HCT116 (cell line): ENCODE measurements around the gene MUC5B. TPM values are rescaled to one million over a fixed set of nuclear protein-coding genes. Genes with fewer than 3 reads are reported as not detected.

Experiments
- ATAC-seq: fragments of 200-7000 bp; cut with Tn5 transposase; 2 replicates; pipeline ENCODE4 v1.9.1; 2020; ENCODE audit warnings: mild to moderate bottlenecking, moderate library complexity
- BruUV-seq: library from RNA; stranded (reverse); fragments of 400-500 nt; replicated peaks from 2 replicates; lab custom pipeline; 2021; lab: Mats Ljungman, UMichigan
- CTCF ChIA-PET: fragments of 300-600 bp; sonication (Branson Sonifier 250); formaldehyde crosslinking; loops from one replicate; lab custom pipeline; 2021; ENCODE audit warnings: antibody characterized with exemption; lab: Charles Lee
- POLR2A ChIA-PET: fragments of 300-600, 350-600 bp; sonication (Branson Sonifier 250); formaldehyde crosslinking; loops from one replicate; lab custom pipeline; 2021; ENCODE audit warnings: antibody characterized with exemption; lab: Charles Lee
- RAD21 ChIA-PET, 2 experiments: fragments of 300-600 bp; sonication (Branson Sonifier 250); formaldehyde crosslinking; loops; one replicate each; lab custom pipeline; 2023; ENCODE audit warnings: low total read pairs in 2 of 2; ENCODE audit not compliant: uncharacterized antibody in 2 of 2, unreplicated experiment in 2 of 2, low non-redundant PET in 1 of 2; lab: Charles Lee
- DNase-seq: peaks from one replicate; pipeline ENCODE4 v3.0.0-alpha.2; 2010; ENCODE audit warnings: low read depth, low spot score
- H2AFZ ChIP-seq: fragments of 200-600 bp; shearing (Covaris generic), sonication (generic); 2 replicates; pipeline ENCODE4 v1.6.1; 2017; ENCODE audit warnings: low read depth, mixed run types, mixed read lengths, antibody characterized with exemption, low read length; ENCODE audit not compliant: poor library complexity, severe bottlenecking
- H3K27ac ChIP-seq: 2 replicates; pipeline ENCODE4 v1.5.1; 2012; ENCODE audit warnings: low read depth, low read length
- H3K27me3 ChIP-seq: fragments of 200-600 bp; sonication (generic); 2 replicates; pipeline ENCODE4 v1.6.1; 2016; ENCODE audit warnings: mixed run types, low read length, mixed read lengths; ENCODE audit not compliant: insufficient read depth
- H3K36me3 ChIP-seq, 2 experiments: fragments of 200-500 bp in 1 of 2; fragments of 200-600 bp in 1 of 2; sonication (Bioruptor generic) in 1 of 2; sonication (generic) in 1 of 2; 2 replicates each; pipeline versions ENCODE4 v1.5.1 to v1.6.1; 2014 to 2016; ENCODE audit warnings: low read length in 2 of 2, inconsistent platforms in 1 of 2, mixed read lengths in 1 of 2, mixed run types in 1 of 2; ENCODE audit not compliant: insufficient read depth in 2 of 2, control insufficient read depth in 1 of 2
- H3K4me1 ChIP-seq, 2 experiments: fragments of 200-600 bp in 1 of 2; sonication (generic) in 1 of 2; 2 replicates each; pipeline versions ENCODE4 v1.5.1 to v1.6.1; 2012 to 2017; ENCODE audit warnings: low read length in 2 of 2, inconsistent platforms in 1 of 2, mild to moderate bottlenecking in 1 of 2, mixed read lengths in 1 of 2, mixed run types in 1 of 2, moderate library complexity in 1 of 2; ENCODE audit not compliant: insufficient read depth in 2 of 2, control insufficient read depth in 1 of 2
- H3K4me2 ChIP-seq: fragments of 200-600 bp; sonication (generic); 2 replicates; pipeline ENCODE4 v1.6.1; 2017; ENCODE audit warnings: mixed run types, low read length, mixed read lengths
- H3K4me3 ChIP-seq, 2 experiments: fragments of 200-600 bp in 1 of 2; sonication (generic) in 1 of 2; replicated peaks in 1 of 2; 2 replicates each; pipeline ENCODE4 v1.5.1; 2011 to 2016; ENCODE audit warnings: low read length in 2 of 2, control low read depth in 1 of 2, low read depth in 1 of 2, mild to moderate bottlenecking in 1 of 2, mixed read lengths in 1 of 2, mixed run types in 1 of 2
- H3K79me2 ChIP-seq: fragments of 200-600 bp; sonication (generic); 2 replicates; pipeline ENCODE4 v1.6.1; 2017; ENCODE audit warnings: mild to moderate bottlenecking, mixed run types, low read length, moderate library complexity, mixed read lengths; ENCODE audit not compliant: insufficient read depth
- H3K9ac ChIP-seq: fragments of 200-600 bp; sonication (generic); 2 replicates; pipeline ENCODE4 v1.6.1; 2016; ENCODE audit warnings: low read length, mixed read lengths
- H3K9me2 ChIP-seq: fragments of 200-600 bp; sonication (generic), shearing (Covaris generic); 2 replicates; pipeline ENCODE4 v1.6.1; 2017; ENCODE audit warnings: mixed run types, mild to moderate bottlenecking, moderate library complexity; ENCODE audit not compliant: insufficient read depth
- H3K9me3 ChIP-seq, 2 experiments: fragments of 200-500 bp in 1 of 2; fragments of 200-600 bp in 1 of 2; sonication (Bioruptor generic) in 1 of 2; sonication (generic) in 1 of 2; 2 replicates each; pipeline ENCODE4 v1.6.1; 2014 to 2017; ENCODE audit warnings: low read length in 2 of 2, mixed read lengths in 2 of 2, inconsistent platforms in 1 of 2, low read depth in 1 of 2, mild to moderate bottlenecking in 1 of 2, mixed run types in 1 of 2, moderate library complexity in 1 of 2; ENCODE audit not compliant: control insufficient read depth in 1 of 2, insufficient read depth in 1 of 2
- H4K20me1 ChIP-seq: fragments of 200-600 bp; sonication (generic), shearing (Covaris generic); 2 replicates; pipeline ENCODE4 v1.6.1; 2017; ENCODE audit warnings: mixed run types, mild to moderate bottlenecking, moderate library complexity; ENCODE audit not compliant: insufficient read depth
- EGR1 ChIP-seq: IDR thresholded peaks from 2 replicates; pipeline ENCODE4 v1.6.1; 2012; ENCODE audit warnings: low read depth
- EZH2 ChIP-seq: fragments of 200-600 bp; sonication (generic); IDR thresholded peaks from 2 replicates; pipeline ENCODE4 v1.6.1; 2017; ENCODE audit warnings: antibody characterized with exemption, mixed run types
- FOSL1 ChIP-seq: IDR thresholded peaks from 2 replicates; pipeline ENCODE4 v1.6.1; 2012; ENCODE audit warnings: low read depth
- JUND ChIP-seq: IDR thresholded peaks from 2 replicates; pipeline ENCODE4 v1.6.1; 2012
- POLR2A ChIP-seq: IDR thresholded peaks from 2 replicates; pipeline ENCODE4 v1.7.0; 2011; ENCODE audit warnings: borderline replicate concordance; ENCODE audit not compliant: insufficient read depth, insufficient read length; ENCODE audit errors: extremely low read depth
- RAD21 ChIP-seq: IDR thresholded peaks from 2 replicates; pipeline ENCODE4 v1.6.1; 2012; ENCODE audit warnings: low read depth, mild to moderate bottlenecking
- SP1 ChIP-seq: IDR thresholded peaks from 2 replicates; pipeline ENCODE4 v1.6.1; 2012; ENCODE audit warnings: low read depth
- SRF ChIP-seq: IDR thresholded peaks from 2 replicates; pipeline ENCODE4 v1.6.1; 2012; ENCODE audit warnings: low read depth
- TCF7L2 ChIP-seq: IDR thresholded peaks from 2 replicates; pipeline ENCODE4 v1.7.0; 2011; ENCODE audit warnings: borderline replicate concordance, inconsistent platforms; ENCODE audit not compliant: insufficient read depth, insufficient read length; ENCODE audit errors: extremely low read depth
- ZFX ChIP-seq: fragments of 450-650 bp; IDR thresholded peaks from 2 replicates; pipeline ENCODE4 v1.6.1; 2017
- ZNF274 ChIP-seq: fragments of 200-500 bp; sonication (Bioruptor generic); IDR thresholded peaks from 2 replicates; pipeline ENCODE4 v1.6.1; 2014; ENCODE audit warnings: mild to moderate bottlenecking, low read depth, low read length, inconsistent platforms
- intact Hi-C: fragments of 100-400 bp; cut with micrococcal nuclease; formaldehyde crosslinking; loops from 2 replicates; pipeline ENCODE4 v1.10.0; 2022
- total RNA-seq: library from RNA; stranded (reverse); gene quantifications from one replicate; pipeline ENCODE4 v1.2.1, GENCODE V29; 2021; ENCODE audit not compliant: unreplicated experiment
- TF ChIP-seq, protein P1 (sequence below): IDR thresholded peaks from 2 replicates; pipeline ENCODE4 v1.6.1; 2012
- TF ChIP-seq, protein P2 (sequence below): IDR thresholded peaks from 2 replicates; pipeline ENCODE4 v1.6.1; 2011; ENCODE audit warnings: mild to moderate bottlenecking, low read length, moderate library complexity; ENCODE audit not compliant: insufficient replicate concordance; ENCODE audit errors: extremely low read depth
- TF ChIP-seq, protein P3 (sequence below), 3 experiments: fragments of 200-600 bp in 1 of 3; sonication (generic) in 1 of 3; IDR thresholded peaks in 2 of 3; conservative IDR thresholded peaks in 1 of 3; 2 replicates each; pipeline ENCODE4 v1.5.1; 2012 to 2017; ENCODE audit warnings: low read depth in 2 of 3, low read length in 2 of 3, antibody characterized with exemption in 1 of 3, borderline replicate concordance in 1 of 3, control low read depth in 1 of 3, mild to moderate bottlenecking in 1 of 3, mixed read lengths in 1 of 3, mixed run types in 1 of 3, moderate library complexity in 1 of 3; ENCODE audit not compliant: insufficient read depth in 1 of 3
- TF ChIP-seq, protein P4 (sequence below): IDR thresholded peaks from 2 replicates; pipeline ENCODE4 v1.6.1; 2012

The MUC5B gene
- total RNA-seq, 1 experiment from 2014 or later = 1.5 TPM

DNA sequence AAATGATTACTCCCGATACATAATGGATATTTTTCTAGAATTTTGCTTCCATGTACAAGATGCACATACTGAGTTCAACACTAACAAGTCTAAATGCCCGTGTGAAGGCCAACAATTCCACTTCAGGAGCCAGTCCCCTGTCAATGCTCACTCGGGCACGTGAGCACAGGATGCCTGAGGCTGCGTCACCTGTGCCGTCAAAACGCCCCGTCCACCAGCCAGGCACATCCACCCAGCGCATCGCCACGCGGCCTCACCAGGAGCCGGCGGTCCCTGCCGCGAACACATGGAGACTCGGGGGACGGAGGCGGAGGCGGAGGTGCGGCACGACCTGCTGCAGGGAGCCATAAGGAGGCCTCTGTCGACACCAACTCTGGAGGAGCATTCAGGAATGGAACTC, 76.8 kb downstream of the MUC5B start:
- peaks cover 45% of the 10 kb centered on the region for H3K79me2 ChIP-seq
- 0 out of 4 replicates have a peak, but pooled peaks cover 0 to 2% of the 10 kb centered on the region in 2 experiments for H3K36me3 ChIP-seq

DNA sequence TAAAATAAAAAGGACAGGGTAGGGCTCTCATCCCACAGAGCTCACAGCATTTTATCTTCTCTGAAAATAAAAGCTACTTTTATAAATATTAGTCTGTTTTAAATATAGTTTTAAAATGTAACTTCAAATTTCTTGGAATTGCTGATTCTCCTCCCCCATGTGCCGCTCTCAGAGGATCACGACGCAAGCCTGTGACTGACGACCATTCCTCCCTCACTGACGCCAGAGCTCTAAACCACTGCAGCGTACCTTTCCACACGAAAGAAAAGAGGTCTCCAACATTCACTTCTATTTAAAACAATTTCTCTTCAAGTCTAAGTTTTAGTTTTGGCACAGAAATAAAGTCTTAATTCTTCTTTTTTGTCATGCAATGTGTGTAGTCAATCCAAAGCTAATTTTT, 77.3 kb downstream of the MUC5B start:
- H3K36me3 ChIP-seq = 0 out of 4 replicates have a peak, but pooled peaks cover 0 to 2% of the 10 kb centered on the region in 2 experiments
- RAD21 ChIA-PET = no interaction called here
- no peak overlapping the region for H3K9ac ChIP-seq
- H3K4me2 ChIP-seq = no peak overlapping the region
- H3K4me1 ChIP-seq = peaks cover 0 to 2% of the 10 kb centered on the region in 2 experiments; a peak in 1 of 4 replicates
- H3K79me2 ChIP-seq = peaks cover 45% of the 10 kb centered on the region
- CTCF ChIA-PET = no interaction called here
- intact Hi-C loops = no loop called here
- DNase-seq (no peak), ATAC-seq (no peak)
- H3K9me2 ChIP-seq = no peaks in the 10 kb centered on the region
- no peak overlapping the region for H2AFZ ChIP-seq
- H4K20me1 ChIP-seq = no peaks in the 10 kb centered on the region
- no peaks in the 10 kb centered on the region for H3K9me3 ChIP-seq
- H3K4me3 ChIP-seq = no peak overlapping the region
- BruUV-seq = no TSS peak
- no peak overlapping the region for H3K27ac ChIP-seq
- POLR2A ChIA-PET = no interaction called here
- no peaks in the 10 kb centered on the region for H3K27me3 ChIP-seq
- TF ChIP-seq RAD21 = no peak
- TF ChIP-seq, protein P1, sequence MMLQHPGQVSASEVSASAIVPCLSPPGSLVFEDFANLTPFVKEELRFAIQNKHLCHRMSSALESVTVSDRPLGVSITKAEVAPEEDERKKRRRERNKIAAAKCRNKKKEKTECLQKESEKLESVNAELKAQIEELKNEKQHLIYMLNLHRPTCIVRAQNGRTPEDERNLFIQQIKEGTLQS = no peak
- no peak for TF ChIP-seq EGR1
- no peak for TF ChIP-seq ZNF274
- no peak for TF ChIP-seq SRF
- TF ChIP-seq TCF7L2 = no peak
- TF ChIP-seq FOSL1 = no peak
- TF ChIP-seq, protein P2, sequence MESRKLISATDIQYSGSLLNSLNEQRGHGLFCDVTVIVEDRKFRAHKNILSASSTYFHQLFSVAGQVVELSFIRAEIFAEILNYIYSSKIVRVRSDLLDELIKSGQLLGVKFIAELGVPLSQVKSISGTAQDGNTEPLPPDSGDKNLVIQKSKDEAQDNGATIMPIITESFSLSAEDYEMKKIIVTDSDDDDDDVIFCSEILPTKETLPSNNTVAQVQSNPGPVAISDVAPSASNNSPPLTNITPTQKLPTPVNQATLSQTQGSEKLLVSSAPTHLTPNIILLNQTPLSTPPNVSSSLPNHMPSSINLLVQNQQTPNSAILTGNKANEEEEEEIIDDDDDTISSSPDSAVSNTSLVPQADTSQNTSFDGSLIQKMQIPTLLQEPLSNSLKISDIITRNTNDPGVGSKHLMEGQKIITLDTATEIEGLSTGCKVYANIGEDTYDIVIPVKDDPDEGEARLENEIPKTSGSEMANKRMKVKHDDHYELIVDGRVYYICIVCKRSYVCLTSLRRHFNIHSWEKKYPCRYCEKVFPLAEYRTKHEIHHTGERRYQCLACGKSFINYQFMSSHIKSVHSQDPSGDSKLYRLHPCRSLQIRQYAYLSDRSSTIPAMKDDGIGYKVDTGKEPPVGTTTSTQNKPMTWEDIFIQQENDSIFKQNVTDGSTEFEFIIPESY = no peak
- no peak for TF ChIP-seq SP1
- TF ChIP-seq, protein P3, sequence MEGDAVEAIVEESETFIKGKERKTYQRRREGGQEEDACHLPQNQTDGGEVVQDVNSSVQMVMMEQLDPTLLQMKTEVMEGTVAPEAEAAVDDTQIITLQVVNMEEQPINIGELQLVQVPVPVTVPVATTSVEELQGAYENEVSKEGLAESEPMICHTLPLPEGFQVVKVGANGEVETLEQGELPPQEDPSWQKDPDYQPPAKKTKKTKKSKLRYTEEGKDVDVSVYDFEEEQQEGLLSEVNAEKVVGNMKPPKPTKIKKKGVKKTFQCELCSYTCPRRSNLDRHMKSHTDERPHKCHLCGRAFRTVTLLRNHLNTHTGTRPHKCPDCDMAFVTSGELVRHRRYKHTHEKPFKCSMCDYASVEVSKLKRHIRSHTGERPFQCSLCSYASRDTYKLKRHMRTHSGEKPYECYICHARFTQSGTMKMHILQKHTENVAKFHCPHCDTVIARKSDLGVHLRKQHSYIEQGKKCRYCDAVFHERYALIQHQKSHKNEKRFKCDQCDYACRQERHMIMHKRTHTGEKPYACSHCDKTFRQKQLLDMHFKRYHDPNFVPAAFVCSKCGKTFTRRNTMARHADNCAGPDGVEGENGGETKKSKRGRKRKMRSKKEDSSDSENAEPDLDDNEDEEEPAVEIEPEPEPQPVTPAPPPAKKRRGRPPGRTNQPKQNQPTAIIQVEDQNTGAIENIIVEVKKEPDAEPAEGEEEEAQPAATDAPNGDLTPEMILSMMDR (IDR thresholded peaks at IDR 0.05 in 2 of 3, conservative IDR thresholded peaks at IDR 0.05 in 1 of 3; ENCODE audit: borderline replicate concordance in 1 of 3, insufficient read depth in 1 of 3, low read depth in 2 of 3, low read length in 2 of 3) = no peak
- no peak for TF ChIP-seq POLR2A
- no peak for TF ChIP-seq JUND

More for the DNA sequence above, 76.8 kb downstream of the MUC5B start:
- DNase-seq (no peak), ATAC-seq (no peak)
- TF ChIP-seq FOSL1 (no peak), ZFX (no peak), EZH2 (no peak)
- TF ChIP-seq, protein P4, sequence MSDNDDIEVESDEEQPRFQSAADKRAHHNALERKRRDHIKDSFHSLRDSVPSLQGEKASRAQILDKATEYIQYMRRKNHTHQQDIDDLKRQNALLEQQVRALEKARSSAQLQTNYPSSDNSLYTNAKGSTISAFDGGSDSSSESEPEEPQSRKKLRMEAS = no peak
- Histone ChIP-seq H3K9me3 (no peaks in the 10 kb centered on the region), H3K27ac (no peak overlapping the region), H2AFZ (no peak overlapping the region), H3K4me1 (peaks cover 0 to 2% of the 10 kb centered on the region in 2 experiments; a peak in 1 of 4 replicates), H3K27me3 (no peaks in the 10 kb centered on the region), H3K9ac (no peak overlapping the region), H3K4me2 (no peak overlapping the region), H3K9me2 (no peaks in the 10 kb centered on the region), H4K20me1 (no peaks in the 10 kb centered on the region), H3K4me3 (no peak overlapping the region)
- ChIA-PET CTCF (no interaction called here), POLR2A (no interaction called here), RAD21 (no interaction called here)
- no TSS peak for BruUV-seq
- intact Hi-C loops = no loop called here
